Stimulated activated naive B cell treated with anti-CD40 and anti-IgM and Interleukin-4, amounts not matched to agents 10 μg/mL and 1 μg/mL and 100 μg/mL, for 72 hours (primary cell): ENCODE results near the gene C8G.

Experiments
- ATAC-seq, 2 donors: fragments of 150-1000 bp; cut with Tn5 transposase; replicated peaks; 2 replicates each; pipeline ENCODE4 v1.10.0; 2021; ENCODE audit warnings: moderate library complexity in 1 of 2
- DNase-seq: peaks from one replicate; pipeline ENCODE4 v3.0.0; 2021
- H3K27ac Mint-ChIP-seq: one replicate; pipeline ENCODE4 v1.8.0; 2022; ENCODE audit warnings: mild to moderate bottlenecking, mixed read lengths
- H3K27me3 Mint-ChIP-seq, 2 donors: one replicate each; pipeline ENCODE4 v1.8.0; 2022; ENCODE audit warnings: mixed read lengths in 2 of 2
- H3K36me3 Mint-ChIP-seq, 2 donors: one replicate each; pipeline ENCODE4 v1.8.0; 2022; ENCODE audit warnings: mixed read lengths in 2 of 2, mild to moderate bottlenecking in 1 of 2
- H3K4me1 Mint-ChIP-seq, 2 donors: one replicate each; pipeline ENCODE4 v1.8.0; 2022; ENCODE audit warnings: mixed read lengths in 2 of 2, mild to moderate bottlenecking in 1 of 2
- H3K4me3 Mint-ChIP-seq, 2 donors: one replicate each; pipeline ENCODE4 v1.8.0; 2022; ENCODE audit warnings: mild to moderate bottlenecking in 2 of 2, mixed read lengths in 2 of 2, moderate library complexity in 1 of 2
- H3K9me3 Mint-ChIP-seq, 2 donors: one replicate each; pipeline ENCODE4 v1.8.0; 2022; ENCODE audit warnings: mixed read lengths in 2 of 2, mild to moderate bottlenecking in 1 of 2

The C8G gene

DNA sequence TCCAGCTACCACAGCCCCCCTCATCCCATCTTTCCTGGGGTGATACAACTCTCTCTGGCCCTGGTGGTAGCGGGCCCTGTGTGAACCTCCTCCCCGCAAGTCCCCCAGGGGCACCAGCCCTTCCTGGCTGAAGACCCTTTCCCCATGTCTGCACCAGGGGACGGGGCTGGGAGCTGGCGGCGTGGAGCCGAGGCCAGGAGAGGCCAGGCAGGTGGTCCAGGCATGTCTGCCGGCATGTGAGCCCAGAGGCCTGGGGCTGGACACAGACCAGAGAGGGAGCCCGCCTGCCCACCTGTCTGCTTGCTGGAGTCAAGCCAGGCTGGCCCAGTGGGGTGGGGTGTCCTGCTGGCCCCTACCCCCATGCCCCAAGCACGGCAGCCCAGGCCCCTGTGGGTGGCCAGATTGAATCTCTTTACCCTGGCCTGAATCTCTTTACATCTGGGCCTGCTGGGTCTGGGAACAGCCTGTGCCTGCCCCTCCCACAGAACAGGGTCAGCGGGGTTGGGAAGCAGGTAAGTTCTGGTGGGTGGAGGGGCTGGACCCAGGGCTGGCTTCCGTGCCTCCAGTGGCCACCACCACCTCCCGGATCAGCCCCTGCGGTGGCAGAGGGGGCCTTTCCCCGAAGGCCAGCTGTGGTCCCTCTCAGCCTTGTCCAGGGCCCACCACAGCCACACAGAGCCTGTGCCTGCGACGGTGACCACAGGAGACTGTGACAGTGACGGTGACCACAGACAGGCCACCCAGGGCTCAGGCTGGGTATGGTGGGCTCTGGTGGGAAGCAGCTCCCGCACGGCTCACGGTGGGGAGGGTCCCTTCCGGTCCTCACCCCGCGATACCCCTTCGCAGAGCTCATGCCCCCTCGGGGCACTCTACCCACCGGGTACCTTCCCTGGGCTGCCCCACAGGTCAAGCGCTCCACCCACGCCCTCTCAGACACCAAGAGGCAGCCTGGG, 14.1 kb downstream of the C8G start:
- Mint-ChIP-seq H3K27me3 (peaks cover 13 to 16% of the 10 kb centered on the region in 2 donors), H3K9me3 (peaks cover 6% of the 10 kb centered on the region in 2 donors), H3K4me3 (no peak overlapping the region), H3K27ac (no peak overlapping the region), H3K36me3 (peaks cover 3 to 5% of the 10 kb centered on the region in 2 donors), H3K4me1 (no peaks in the 10 kb centered on the region)
- DNase-seq (no peak), ATAC-seq (no peak)

DNA sequence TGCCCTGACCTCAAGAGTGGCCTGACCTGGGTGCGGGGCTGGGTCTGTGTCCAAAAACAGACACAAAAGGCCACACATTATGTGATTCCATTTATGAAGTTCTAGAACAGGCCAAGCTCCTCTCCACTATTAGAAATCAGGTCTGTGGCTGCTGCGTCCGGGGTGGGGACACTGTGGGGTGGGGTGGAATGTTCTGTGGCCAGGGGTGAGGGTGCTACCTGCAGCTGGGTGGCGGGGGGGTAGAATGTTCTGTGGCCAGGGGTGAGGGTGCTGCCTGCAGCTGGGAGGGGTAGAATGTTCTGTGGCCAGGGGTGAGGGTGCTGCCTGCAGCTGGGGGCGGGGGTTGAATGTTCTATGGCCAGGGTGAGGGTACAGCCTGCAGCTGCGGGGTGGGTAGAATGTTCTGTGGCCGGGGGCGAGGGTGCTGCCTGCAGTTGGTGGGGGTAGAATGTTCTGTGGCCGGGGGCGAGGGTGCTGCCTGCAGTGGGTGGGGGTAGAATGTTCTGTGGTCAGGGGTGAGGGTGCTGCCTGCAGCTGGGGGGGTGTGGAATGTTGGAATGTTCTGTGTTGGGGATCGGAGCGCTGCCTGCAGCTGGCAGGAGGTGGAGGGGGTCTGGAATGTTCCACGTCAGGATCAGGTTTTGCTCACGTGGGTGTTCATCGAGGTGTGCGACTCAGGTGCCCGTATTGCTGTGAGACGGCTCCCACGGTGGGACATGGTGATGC, 15.3 kb downstream of the C8G start:
- Mint-ChIP-seq H3K36me3 (peaks cover 3 to 5% of the 10 kb centered on the region in 2 donors), H3K9me3 (peaks cover 6% of the 10 kb centered on the region in 2 donors), H3K27ac (no peak overlapping the region), H3K4me1 (no peaks in the 10 kb centered on the region), H3K27me3 (peaks cover 13 to 16% of the 10 kb centered on the region in 2 donors), H3K4me3 (no peak overlapping the region)
- DNase-seq (no peak), ATAC-seq (no peak)

DNA sequence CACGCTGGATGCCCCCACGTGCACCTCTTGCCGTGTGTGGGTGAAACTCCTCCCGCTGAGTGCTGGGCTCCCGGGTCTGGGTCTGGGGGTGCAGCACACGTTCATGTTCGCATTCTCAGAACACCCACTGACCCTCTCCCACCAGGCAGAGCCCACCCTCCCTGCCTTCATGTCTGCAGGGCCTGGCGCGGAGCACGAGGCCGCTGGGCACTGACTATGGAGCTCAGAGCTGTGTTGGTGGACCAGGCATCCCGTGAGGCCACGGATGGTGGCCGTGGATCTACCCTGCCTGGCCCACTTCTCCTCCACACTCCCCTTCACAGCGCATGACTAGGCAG, 15.9 kb downstream of the C8G start:
- DNase-seq (no peak), ATAC-seq (no peak)
- Mint-ChIP-seq H3K36me3 (peaks cover 3 to 5% of the 10 kb centered on the region in 2 donors), H3K4me3 (no peak overlapping the region), H3K9me3 (peaks cover 6% of the 10 kb centered on the region in 2 donors), H3K4me1 (peaks cover 3 to 4% of the 10 kb centered on the region in 2 donors), H3K27ac (no peak overlapping the region), H3K27me3 (peaks cover 17 to 20% of the 10 kb centered on the region in 2 donors)

DNA sequence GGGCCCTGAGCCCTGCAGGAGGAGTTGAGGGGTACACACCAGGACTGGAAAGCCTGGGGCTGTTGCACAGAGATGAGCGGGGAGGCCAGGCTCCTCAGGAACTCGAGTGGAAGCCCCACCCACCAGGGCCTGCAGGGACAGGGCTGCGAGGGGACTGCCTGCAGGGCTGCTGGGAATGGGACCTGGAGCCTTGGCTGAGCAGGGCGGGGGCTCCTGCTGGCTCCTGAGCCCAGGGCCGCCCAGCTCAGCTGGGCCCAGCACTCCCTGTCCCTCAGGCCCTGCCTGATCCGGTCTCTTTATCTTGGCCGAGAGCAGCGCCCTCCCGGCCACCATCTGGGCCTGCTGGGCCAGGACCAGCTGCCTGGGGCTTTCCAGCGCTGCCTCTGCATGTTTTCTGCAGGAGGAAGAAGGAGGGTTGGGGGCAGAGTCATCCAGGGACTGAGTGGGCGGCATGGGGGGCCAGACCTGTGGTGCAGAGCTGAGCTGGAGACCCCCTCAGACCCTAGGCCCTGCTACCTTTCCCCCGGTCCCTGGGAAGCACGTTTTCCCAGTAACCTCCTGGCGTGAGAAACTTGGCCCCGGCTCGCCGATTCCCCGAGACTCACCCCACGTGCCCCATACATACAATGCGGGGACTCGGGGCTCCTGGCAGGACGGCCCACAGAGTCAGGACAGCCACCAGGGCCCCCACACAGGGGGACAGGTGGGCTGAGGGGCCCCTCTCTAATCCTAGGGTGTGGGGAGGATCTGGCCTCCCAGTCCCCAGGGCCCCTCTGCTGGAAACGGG, 16.4 kb downstream of the C8G start:
- H3K36me3 Mint-ChIP-seq = peaks cover 3 to 4% of the 10 kb centered on the region in 2 donors
- DNase-seq (no peak), ATAC-seq (no peak)
- no peak overlapping the region for H3K4me3 Mint-ChIP-seq
- peaks cover 20% of the 10 kb centered on the region in 2 donors for H3K27me3 Mint-ChIP-seq
- peaks cover 7 to 10% of the 10 kb centered on the region in 2 donors for H3K4me1 Mint-ChIP-seq
- H3K9me3 Mint-ChIP-seq = peaks cover 4% of the 10 kb centered on the region in 2 donors
- no peak overlapping the region for H3K27ac Mint-ChIP-seq

DNA sequence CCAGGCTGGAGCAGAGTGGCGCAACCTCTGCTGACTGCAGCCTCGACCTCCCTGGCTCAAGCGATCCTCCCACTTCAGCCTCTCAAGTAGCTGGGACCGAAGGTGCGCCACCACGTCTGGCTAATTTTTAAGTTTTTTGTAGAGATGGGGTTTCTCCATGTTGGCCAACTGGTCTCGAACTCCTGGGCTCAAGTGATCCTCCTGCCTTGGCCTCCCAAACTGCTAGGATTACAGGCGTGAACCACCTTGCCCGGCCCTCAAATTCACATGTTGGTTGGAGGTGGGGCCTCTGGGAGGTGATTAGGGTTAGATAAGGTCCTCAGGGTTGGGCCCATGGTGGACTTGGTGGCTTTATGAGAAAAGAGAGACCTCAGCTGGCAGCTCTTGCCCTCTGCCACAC, 17.1 kb downstream of the C8G start:
- Mint-ChIP-seq H3K27ac (no peak overlapping the region), H3K4me1 (peaks cover 7 to 11% of the 10 kb centered on the region in 2 donors), H3K36me3 (peaks cover 0 to 3% of the 10 kb centered on the region in 2 donors), H3K27me3 (peaks cover 18 to 20% of the 10 kb centered on the region in 2 donors), H3K4me3 (no peak overlapping the region), H3K9me3 (no peaks in the 10 kb centered on the region)
- ATAC-seq (no peak), DNase-seq (no peak)

DNA sequence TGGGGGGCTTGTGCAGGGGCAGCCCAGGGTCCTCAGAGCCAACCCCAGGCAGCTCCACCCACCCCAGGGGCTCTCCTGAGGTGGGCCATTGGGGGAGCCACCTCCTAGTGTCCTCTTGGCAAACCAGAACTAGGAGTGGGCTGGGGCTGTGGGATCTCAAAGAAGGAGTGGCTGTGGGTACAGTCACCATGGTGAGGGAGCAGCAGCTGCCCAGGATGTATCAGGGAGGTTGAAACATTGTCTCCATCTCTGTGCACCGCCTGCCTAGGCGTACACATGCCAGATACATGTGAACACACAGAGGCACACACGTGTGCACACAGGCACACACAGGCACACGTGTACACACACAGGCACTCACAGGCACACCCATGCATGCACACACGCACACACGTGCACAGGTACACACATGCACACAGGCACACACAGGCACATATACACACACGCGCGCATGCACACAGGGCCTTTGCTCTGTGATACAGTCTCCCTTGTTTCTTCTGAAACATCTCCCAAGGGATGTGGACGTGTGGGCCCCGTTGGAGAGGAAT, 17.7 kb downstream of the C8G start:
- Mint-ChIP-seq H3K27me3 (peaks cover 20% of the 10 kb centered on the region in 2 donors), H3K4me1 (peaks cover 7 to 11% of the 10 kb centered on the region in 2 donors), H3K9me3 (no peaks in the 10 kb centered on the region), H3K4me3 (no peak overlapping the region), H3K27ac (no peak overlapping the region), H3K36me3 (peaks cover 0 to 3% of the 10 kb centered on the region in 2 donors)
- ATAC-seq = no peak
- DNase-seq = no peak

DNA sequence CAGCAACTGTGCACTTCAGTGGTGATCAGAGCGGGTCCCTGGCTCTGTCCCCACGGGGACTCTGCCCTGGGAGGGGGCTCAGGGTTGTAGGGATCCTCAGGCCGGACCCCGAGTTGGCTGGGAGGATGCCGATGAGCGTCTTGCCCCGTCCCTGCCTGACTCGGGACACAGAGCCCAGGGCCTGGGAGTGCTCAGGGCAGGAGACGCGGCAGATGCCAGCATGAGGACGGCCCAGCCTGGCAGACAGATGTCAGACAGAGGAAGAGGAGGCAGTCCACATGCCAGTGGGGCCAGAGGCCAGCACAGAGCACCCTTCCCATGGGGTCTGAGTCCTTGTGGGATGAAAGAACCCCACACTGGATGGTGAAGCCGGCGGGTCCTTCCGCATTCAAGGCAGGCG, 18.3 kb downstream of the C8G start:
- Mint-ChIP-seq H3K27ac (no peak overlapping the region), H3K36me3 (peaks cover 0 to 3% of the 10 kb centered on the region in 2 donors), H3K4me3 (no peak overlapping the region), H3K4me1 (peaks cover 7 to 11% of the 10 kb centered on the region in 2 donors), H3K9me3 (no peaks in the 10 kb centered on the region), H3K27me3 (peaks cover 20 to 24% of the 10 kb centered on the region in 2 donors)
- DNase-seq (no peak), ATAC-seq (no peak)

DNA sequence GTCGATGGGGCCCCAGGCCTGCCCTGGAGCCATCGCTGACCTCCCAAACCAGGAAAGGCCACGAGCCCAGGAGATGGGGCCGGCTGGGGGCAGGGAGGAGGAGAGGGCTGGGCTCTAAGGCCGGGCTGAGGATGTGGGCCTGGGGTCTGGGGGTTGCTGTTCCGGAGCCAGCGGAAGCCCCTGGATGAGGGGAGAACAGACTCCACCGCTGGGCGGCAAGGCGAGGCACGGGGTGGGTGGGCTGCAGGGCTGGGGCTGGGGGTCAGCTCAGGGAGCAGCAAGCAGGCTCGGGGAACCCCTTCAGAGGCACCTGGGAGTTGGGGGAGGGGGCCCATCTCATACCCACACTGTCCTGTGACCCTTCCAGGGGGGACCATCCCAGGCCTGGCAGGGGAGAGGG, 18.7 kb downstream of the C8G start:
- Mint-ChIP-seq H3K27ac (no peak overlapping the region), H3K4me1 (peaks cover 7 to 11% of the 10 kb centered on the region in 2 donors), H3K36me3 (peaks cover 0 to 2% of the 10 kb centered on the region in 2 donors), H3K9me3 (no peaks in the 10 kb centered on the region), H3K4me3 (no peak overlapping the region), H3K27me3 (peaks cover 18 to 23% of the 10 kb centered on the region in 2 donors)
- DNase-seq (no peak), ATAC-seq (no peak)

DNA sequence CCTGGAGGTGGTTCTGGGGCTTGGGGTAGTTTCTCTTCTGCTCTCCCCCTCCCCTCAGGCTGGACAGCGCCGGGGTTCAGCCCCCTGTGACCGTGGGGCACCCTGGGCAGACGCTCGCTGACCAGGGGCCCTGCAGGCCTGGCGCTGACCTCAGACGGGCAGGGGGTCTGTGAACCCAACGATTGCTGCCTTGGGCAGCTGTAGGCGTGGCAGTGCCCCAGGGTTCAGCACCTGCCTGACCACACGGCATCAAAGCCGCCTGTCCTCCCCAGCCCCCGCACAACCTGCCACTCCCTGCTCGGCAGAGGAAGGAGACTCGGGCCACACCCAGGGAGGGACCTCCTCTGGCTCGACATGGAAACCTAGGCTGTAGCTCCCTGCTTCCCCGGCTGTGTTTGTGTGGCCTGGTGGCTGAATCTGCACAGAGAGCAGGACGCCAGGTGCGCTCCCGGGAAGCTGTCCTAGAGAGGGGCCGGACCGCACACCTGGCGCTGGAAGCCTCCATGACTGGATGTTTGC, 19.2 kb downstream of the C8G start:
- Mint-ChIP-seq H3K36me3 (no peaks in the 10 kb centered on the region), H3K27me3 (peaks cover 13 to 20% of the 10 kb centered on the region in 2 donors), H3K27ac (no peak overlapping the region), H3K4me3 (no peak overlapping the region), H3K4me1 (peaks cover 7 to 11% of the 10 kb centered on the region in 2 donors), H3K9me3 (no peaks in the 10 kb centered on the region)
- no peak for DNase-seq
- no peak for ATAC-seq

DNA sequence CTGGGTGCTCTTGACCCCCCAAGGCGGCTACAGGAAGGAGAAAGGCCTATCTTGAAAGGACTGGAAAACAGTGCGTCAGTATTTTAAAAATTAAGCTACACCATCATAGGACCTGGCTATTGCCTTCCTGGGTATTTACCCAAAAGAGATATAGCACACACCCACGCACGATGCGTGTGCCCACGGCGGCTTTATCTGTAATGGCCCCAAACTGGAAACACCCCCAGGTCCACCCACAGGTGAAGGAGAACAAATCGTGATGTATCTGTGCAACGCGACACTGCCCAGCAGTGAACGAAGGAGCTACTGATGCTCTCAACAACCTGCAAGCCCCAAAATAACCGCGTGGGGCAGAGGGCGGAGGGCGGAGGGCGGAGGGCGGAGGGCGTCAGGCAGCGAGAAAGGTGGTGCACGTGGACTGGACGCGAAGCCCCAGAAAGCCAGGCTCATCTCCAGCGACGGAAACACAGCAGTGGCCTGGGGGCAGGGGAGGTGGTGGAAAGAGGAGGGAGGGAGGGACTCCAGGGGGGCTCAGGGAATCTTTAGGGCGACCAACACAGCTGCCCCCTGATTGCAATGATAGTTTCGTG, 19.9 kb downstream of the C8G start:
- no peaks in the 10 kb centered on the region for H3K36me3 Mint-ChIP-seq
- H3K27ac Mint-ChIP-seq = no peak overlapping the region
- ATAC-seq (no peak), DNase-seq (no peak)
- H3K4me1 Mint-ChIP-seq = peaks cover 7 to 11% of the 10 kb centered on the region in 2 donors
- no peak overlapping the region for H3K4me3 Mint-ChIP-seq
- peaks cover 14 to 24% of the 10 kb centered on the region in 2 donors for H3K27me3 Mint-ChIP-seq
- H3K9me3 Mint-ChIP-seq = no peaks in the 10 kb centered on the region

DNA sequence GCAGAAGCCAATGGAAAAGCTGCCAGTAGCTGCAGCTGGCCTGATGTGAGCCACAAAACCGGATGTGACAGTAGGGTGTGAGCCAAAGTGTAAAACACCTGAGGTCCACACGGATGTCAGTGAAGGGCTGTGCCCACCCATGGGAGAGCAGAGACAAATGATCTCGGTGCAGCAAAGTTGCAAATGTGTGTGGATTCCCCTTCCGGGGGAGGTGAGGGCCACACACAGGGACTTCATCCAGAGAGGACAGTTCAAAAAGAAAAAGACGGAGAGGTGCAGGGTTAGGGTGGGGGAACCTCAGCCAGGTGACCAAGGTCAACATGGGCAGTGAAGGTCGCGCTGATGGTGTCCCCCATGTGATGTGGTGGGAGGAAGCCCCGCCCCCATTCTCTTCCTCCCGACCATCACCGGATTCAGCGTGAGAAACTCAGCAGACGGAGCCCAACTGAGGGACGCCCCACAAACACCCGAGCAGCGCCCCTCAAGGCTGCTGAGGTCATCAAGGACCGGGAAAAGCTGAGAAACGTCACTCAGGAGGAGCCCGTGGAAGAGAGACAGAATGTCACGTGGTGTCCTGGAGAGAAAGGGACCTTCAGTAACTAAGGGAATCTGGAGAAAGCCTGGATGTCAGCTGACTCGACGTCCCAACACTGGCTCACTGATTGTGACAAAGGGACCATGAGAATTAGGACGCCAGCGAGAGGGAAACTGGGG, 20.9 kb downstream of the C8G start:
- DNase-seq = no peak
- Mint-ChIP-seq H3K9me3 (no peaks in the 10 kb centered on the region), H3K27me3 (peaks cover 18 to 31% of the 10 kb centered on the region in 2 donors), H3K4me3 (peak overlapping the region in 1 of 2 donors; percentile 61), H3K27ac (peak overlapping the region; percentile 16), H3K4me1 (peaks cover 8 to 11% of the 10 kb centered on the region in 2 donors), H3K36me3 (no peaks in the 10 kb centered on the region)
- ATAC-seq = peak in 1 of 2 donors; percentile 76

DNA sequence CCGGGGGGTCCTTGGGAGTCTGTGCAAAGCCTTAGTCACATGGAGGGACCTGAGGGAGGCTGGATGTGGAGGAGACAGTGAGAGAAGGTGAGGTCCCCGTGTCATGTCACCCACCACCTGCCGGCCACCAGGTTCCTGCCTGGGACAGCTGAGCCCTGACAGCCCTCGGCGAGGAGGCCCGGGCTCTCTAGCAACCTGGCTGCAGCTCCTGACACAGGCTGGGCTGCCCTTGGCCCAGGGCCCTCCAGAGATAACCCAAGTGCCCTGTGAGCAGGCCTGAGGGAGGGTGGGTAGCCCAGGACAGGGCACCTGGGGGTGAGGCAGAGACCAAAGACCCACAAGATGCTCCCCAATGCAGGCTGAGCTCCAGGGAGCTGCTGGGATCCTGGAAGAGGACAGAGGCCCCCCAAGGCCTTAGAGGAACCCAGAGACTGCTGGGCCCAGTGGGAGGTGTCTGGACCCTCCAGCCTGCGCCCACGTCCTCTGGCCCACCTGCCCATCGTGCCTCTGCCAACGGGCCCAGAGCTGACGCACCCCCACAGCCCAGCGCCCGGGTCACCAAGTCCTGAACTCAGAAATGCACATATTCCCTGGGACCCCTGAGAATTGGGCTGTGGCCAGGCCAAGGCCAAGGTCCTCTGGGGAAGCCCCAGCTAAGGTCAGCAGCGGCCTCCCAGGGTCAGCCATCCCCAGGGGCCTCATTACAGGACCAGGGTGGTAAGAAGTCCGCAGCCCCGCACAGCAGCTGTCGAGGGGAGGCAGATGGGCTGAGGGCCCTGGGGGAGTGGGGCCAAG, 23.5 kb downstream of the C8G start:
- no peaks in the 10 kb centered on the region for H3K9me3 Mint-ChIP-seq
- H3K27me3 Mint-ChIP-seq = peaks cover 18 to 30% of the 10 kb centered on the region in 2 donors
- H3K27ac Mint-ChIP-seq = no peak overlapping the region
- DNase-seq (no peak), ATAC-seq (no peak)
- H3K36me3 Mint-ChIP-seq = no peaks in the 10 kb centered on the region
- H3K4me1 Mint-ChIP-seq = peaks cover 8 to 11% of the 10 kb centered on the region in 2 donors
- no peak overlapping the region for H3K4me3 Mint-ChIP-seq
